ENCODE data around the gene NFIC. TPM values are rescaled to one million over a fixed set of nuclear protein-coding genes. Genes with fewer than 3 reads are reported as not detected.

Gene NFIC
- total and polyA plus RNA-seq, 4 donors = 12.8 to 100 (median 75.1) TPM

DNA sequence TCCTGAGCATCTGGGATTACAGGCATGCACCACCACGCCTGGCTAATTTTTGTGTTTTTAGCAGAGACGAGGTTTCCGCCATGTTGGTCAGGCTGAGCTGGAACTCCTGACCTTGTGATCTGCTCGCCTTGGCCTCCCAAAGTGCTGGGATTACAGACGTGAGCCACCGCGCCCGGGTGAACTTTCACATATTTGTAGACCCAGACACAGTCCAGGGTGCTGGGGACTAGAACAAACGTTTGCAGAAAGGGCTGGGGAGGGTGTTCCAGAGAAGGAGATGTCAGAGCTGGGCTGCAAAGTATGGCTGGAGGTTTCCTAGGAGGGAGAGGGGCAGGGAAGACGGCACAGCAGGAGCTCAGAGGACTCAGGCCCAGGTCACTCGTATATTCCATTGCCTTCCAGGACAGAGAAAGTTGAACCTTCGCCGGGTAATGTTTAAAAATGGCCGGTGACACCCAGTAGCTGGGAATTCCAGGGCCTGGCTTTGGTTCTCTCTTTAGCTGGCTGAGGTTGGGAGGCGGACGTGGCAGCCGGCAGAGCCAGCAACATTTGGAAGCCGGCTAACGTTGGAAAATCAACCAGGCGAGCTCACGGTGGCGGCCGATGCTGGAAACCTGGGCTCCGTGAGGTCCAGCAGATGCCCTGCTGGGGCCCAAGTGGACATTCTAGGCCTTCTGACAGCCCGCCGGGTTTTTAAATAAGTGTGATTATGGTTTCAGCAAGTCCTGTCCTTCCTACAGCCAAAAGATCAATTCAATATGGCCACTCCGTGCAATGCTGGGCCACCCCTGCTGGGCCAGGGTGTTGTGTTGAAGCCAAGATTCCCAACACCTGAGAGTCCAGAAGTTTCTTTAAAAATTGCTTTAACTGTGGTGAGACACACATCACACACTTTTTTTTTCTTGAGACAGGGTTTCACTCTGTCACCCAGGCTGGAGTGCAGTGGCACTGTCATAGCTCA is 41.5 kb downstream of the NFIC start:
- TF ChIP-seq TAF1 (conservative IDR thresholded peaks at IDR 0.05) (peak; percentile 7), MAX (IDR thresholded peaks at IDR 0.05) (no peak), HNF4A (conservative IDR thresholded peaks at IDR 0.05) (peak; percentile 33 to 35), REST (IDR thresholded peaks at IDR 0.05) (peak; percentile 19), NR2F2 (IDR thresholded peaks at IDR 0.05) (peak; percentile 33), YY1 (IDR thresholded peaks at IDR 0.05) (peak; percentile 92), SP1 (IDR thresholded peaks at IDR 0.05) (peak; percentile 59), FOXA2 (IDR thresholded peaks at IDR 0.05) (no peak), RAD21 (IDR thresholded peaks at IDR 0.05) (peak in 1 of 2 donors; percentile 15), EGR1 (IDR thresholded peaks at IDR 0.05; ENCODE audit: low read depth in 2 of 2) (no peak), HNF4G (IDR thresholded peaks at IDR 0.05) (no peak), GABPA (IDR thresholded peaks at IDR 0.05 in 1 of 2, conservative IDR thresholded peaks at IDR 0.05 in 1 of 2) (no peak), JUND (IDR thresholded peaks at IDR 0.05) (no peak), ATF3 (IDR thresholded peaks at IDR 0.05) (no peak), RXRA (IDR thresholded peaks at IDR 0.05) (peak; percentile 72 to 78), FOXA1 (IDR thresholded peaks at IDR 0.05) (no peak)
- TF ChIP-seq, protein P1, sequence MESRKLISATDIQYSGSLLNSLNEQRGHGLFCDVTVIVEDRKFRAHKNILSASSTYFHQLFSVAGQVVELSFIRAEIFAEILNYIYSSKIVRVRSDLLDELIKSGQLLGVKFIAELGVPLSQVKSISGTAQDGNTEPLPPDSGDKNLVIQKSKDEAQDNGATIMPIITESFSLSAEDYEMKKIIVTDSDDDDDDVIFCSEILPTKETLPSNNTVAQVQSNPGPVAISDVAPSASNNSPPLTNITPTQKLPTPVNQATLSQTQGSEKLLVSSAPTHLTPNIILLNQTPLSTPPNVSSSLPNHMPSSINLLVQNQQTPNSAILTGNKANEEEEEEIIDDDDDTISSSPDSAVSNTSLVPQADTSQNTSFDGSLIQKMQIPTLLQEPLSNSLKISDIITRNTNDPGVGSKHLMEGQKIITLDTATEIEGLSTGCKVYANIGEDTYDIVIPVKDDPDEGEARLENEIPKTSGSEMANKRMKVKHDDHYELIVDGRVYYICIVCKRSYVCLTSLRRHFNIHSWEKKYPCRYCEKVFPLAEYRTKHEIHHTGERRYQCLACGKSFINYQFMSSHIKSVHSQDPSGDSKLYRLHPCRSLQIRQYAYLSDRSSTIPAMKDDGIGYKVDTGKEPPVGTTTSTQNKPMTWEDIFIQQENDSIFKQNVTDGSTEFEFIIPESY (IDR thresholded peaks at IDR 0.05) = no peak
- TF ChIP-seq, protein P2, sequence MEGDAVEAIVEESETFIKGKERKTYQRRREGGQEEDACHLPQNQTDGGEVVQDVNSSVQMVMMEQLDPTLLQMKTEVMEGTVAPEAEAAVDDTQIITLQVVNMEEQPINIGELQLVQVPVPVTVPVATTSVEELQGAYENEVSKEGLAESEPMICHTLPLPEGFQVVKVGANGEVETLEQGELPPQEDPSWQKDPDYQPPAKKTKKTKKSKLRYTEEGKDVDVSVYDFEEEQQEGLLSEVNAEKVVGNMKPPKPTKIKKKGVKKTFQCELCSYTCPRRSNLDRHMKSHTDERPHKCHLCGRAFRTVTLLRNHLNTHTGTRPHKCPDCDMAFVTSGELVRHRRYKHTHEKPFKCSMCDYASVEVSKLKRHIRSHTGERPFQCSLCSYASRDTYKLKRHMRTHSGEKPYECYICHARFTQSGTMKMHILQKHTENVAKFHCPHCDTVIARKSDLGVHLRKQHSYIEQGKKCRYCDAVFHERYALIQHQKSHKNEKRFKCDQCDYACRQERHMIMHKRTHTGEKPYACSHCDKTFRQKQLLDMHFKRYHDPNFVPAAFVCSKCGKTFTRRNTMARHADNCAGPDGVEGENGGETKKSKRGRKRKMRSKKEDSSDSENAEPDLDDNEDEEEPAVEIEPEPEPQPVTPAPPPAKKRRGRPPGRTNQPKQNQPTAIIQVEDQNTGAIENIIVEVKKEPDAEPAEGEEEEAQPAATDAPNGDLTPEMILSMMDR (IDR thresholded peaks at IDR 0.05; ENCODE audit: low read depth, low read length, missing input control) = no peak
- Histone ChIP-seq H3K36me3 (ENCODE audit: control insufficient read depth in 4 of 4, insufficient read depth in 3 of 4, low read depth in 1 of 4, low read length in 3 of 4) (no peaks in the 10 kb centered on the region), H3K27ac (ENCODE audit: low read depth in 1 of 2, low read length in 2 of 2) (peak overlapping the region; percentile 91 to 98), H3K27me3 (ENCODE audit: control insufficient read depth in 4 of 4, insufficient read depth in 4 of 4, low read length in 3 of 4) (no peaks in the 10 kb centered on the region), H3K9me3 (ENCODE audit: control insufficient read depth in 4 of 4, low read length in 3 of 4) (no peaks in the 10 kb centered on the region), H3K9ac (ENCODE audit: low read depth in 1 of 2, low read length in 2 of 2) (peak overlapping the region; percentile 30 to 71), H3K4me1 (ENCODE audit: control insufficient read depth in 4 of 4, insufficient read depth in 4 of 4, low read length in 3 of 4) (peaks cover 5 to 50% (median 26%) of the 10 kb centered on the region in 4 donors), H3K4me3 (ENCODE audit: low read depth in 1 of 3, low read length in 3 of 3) (peak overlapping the region; percentile 21 to 54 (median 52))
- 31% methylated on average over 27 of the region's 27 CpGs for WGBS
- DNase-seq (ENCODE audit: low spot score) = no peak
